Measurements from ENCODE around the gene EML6.
"Not testable (repeated sequence)": the region's sequence is repeated elsewhere in the genome, so short reads cannot be mapped to it uniquely, and the experiment has no call there.

EML6 gene

GRCh38 chr2:54723131-54723995, at the start of gene EML6:
Gene EML6 (plus strand): TSS chr2:54723662. CDS start chr2:54725062, 1,400 bp downstream.
- DNase-seq: peak; percentile 99 to 100

GRCh38 chr2:54675281-54675680, 48.2 kb upstream of the EML6 start:
- no peak for DNase-seq

DNA sequence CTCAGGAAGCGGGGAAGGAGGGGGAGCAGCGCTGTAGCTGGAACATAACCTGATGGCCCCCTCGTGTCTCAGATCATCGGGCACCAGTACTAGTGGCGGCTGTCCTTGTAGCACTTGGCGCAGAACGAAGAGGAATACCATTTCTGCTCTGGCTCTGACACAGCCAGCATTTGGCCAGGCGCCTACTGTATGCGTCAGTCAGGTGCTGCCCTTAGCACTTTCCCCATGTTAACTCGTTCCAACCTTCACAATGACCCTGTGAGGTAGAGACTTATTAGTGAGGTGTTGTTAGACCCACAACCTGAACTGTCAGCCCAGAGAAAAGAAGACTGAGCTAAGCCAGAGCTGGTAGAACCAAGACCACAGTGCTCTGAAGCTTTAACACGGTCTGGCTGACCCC, 47.7 kb upstream of the EML6 start:
- DNase-seq: no peak

GRCh38 chr2:54676656-54677055, 46.8 kb upstream of the EML6 start:
- DNase-seq: no peak

DNA sequence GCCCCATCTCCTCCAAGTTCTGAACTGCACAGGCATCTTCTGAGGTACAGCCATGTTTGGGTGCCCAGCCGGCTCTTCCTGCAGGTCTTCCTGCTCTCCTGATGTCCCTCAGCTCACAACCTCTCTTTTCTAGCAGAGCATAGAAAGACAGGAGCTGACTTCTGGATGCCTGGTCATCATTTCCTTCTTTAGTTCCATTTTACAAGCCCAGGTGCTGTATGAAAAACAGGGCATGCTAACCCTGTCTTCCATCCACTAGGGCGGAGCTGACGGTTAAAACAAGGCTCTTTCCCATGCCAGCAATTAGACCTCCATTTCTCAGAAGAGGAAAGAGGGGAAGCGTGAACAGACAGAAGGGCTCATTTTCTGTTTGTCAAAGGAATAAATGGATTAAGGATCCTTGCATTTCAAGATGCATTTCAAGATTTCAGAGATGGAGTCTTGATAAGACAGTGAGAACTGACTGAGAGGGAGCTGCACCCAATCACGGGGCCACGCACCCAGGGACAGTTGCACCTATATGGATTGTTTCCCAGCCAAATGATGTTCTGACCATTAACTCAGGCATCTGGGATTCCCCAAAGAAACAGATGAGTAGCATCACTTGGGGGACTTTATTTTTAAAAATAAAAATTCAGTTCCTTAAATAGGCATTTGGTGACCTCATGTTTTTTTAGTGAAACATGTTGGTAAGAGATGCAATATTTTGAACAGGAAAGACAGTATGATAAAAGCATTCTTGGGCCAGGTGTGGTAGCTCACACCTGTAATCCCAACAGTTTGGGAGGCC, 45.8 kb upstream of the EML6 start:
- no peak for DNase-seq

- DNase-seq: no peak
Observed at GRCh38 chr2:54678719-54679118, 44.7 kb upstream of the EML6 start.

DNA sequence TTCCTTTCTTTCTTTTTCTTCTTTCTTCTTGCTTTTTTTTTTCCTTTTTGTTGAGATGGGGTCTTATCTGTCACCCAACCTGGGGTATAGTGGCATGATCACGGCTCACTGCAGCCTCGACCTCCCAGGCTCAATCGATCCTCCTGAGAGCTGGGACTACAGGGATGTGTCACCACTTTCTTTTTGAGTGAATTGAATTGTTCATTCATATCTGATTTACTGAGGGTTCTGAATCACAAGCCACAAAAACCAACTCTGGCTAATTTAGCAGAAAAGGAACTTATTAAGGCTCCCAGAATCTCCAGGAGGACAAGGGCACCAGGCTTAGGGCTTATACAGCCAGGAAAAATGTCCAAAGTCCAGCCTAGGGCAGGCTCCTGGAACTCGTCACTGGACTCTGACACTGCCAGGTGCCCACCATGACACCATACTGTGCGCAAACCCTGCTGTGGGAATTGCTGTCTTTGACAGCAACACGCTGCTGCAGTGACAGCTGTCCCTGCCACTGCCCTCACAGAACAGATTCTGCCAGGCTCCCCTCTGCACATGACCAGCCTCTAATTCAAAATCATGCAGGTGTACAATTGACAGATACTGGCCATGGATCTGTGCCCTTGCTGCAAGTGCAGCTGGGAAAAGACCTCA, 42.9 kb upstream of the EML6 start:
- DNase-seq: peak in 1 of 2 experiments; percentile 16

DNA sequence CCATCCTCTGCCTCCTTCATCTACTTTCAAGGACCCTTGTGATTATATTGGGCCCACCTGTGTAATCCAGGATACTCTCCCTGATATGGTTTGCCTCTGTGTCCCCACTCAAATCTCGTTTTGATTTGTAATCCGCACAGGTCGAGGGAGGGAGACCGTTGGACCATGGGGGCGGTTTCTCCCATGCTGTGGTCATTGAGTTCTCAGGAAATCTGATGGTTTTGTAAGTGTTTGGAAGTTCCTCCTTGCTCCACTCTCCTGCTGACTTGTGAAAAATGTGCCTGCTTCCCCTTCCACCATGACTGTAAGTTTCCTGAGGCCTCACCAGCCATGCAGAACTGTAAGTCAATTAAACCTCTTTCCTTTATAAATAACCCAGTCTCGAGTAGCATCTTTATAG, 42.0 kb upstream of the EML6 start:
- DNase-seq: no peak

- no peak for DNase-seq
Observed at GRCh38 chr2:54683596-54683995, 39.9 kb upstream of the EML6 start.

DNA sequence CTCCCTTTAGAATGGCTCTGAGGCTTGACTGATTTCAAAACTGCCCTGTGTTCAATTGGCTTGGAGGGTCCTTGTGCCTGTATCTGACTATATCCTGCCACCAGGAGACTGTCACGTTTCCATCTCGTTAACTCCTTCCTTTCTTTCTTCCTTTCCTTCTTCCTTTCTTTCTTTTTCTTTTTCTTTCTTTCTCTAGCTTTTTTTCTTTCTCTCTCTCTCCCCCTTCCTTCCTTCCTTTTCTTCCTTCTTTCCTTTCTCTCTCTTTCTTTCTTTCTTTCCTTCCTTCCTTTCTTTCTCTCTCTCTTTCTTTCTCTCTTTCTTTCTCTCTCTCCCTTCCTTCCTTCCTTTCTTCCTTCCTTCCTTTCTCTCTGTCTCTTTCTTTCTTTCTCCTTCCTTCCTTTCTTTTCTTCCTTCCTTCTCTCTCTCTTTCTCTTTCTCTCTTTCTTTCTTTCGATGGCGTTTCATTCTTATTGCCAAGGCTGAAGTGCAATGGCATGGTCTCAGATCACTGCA, 38.1 kb upstream of the EML6 start:
- DNase-seq: no peak

DNA sequence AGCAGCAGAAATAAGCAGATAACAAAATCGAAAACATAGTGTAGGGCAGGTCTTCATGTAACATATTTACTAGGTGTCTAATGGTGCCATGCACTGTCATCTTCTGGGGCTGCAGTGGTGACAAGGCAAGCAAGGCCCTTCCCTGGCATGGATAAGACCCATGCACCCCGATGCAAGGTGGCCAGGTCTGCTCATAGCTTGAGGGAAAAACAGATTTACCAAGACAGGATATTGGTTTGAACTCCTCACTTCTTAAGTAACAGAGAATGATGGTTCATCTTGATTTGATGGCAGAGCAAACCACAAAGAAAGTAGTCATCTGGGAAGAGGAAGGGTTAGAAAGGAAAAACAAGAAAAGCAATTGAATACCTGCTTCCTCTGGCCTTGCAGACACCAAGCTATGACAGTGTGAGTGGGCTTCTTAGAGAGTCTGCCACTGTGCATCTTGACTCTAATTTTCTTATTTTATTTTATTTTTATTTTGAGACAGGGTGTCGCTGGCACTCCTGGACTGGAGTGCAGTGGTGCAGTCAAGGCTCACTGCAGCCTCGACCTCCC, 35.8 kb upstream of the EML6 start:
- no peak for DNase-seq

DNA sequence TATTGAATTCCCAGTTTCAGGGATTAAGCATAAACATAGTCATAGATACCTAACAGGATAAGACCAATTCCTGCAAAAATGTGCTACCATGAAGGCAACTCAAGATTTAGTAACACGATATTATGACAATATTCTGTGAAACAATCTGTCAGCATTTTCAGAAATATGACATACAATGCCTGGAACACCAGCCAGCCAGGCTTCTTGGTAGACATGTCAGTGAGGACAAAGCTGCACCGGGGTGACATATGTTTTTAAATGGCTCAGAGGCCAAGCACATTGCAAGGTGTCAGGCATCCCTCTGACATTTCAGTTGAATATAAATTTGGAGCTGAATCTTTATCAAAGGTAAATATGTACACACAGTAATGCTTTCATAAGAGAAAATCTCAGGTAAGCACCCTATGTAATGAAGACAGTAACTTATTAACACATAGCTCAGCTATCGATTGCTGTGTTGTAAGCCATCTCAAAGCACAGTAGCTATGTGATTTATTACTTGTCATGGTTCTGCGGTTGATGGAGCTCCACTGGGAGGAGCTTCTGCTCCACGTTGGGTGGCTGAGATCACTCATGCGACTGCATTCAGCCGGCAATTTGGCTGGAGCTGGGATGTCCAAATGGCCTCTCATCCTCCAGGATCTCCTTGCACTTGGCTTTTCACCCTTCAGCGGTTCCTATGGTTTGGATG, 31.9 kb upstream of the EML6 start:
- no peak for DNase-seq

DNA sequence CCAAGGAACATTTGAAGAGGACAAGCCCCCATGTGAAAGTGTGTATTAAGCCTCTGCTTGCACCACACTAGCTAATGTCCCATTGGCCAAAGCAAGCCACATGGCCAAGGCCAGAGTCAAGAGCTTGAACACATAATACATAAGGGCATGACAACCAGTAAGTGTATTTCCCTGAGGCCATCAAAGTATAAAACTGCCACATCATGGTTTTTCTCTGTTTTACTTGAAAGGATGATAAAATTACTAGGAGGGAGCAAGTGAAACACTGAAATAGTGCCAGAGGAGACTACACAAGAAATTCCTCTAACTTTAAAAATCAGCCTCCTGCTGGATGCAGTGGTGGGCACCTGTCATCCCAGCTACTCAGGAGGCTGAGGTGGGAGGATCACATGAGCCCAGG, 30.9 kb upstream of the EML6 start:
- no peak for DNase-seq

- no peak for DNase-seq
Observed at GRCh38 chr2:54695378-54695777, 28.1 kb upstream of the EML6 start.

DNA sequence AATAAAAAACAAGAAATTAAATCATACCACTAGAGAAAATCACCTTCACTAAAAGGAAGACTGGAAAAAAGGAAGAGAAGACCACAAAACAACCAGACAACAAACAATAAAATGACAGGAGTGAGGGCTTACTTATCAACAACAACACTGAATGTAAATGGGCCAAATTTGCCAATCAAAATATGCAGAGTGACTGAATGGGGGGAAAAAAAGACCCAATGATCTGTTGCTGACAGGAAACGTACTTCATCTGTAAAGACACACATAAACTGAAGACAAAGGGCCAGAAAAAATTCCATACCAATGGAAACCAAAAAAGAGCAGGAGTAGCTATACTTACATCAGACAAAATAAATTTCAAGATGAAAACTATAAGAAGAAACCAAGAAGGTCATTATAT, 25.5 kb upstream of the EML6 start:
- DNase-seq: no peak

- not testable (repeated sequence) for DNase-seq
Observed at GRCh38 chr2:54698926-54699325, 24.5 kb upstream of the EML6 start.

GRCh38 chr2:54699665-54700064, 23.8 kb upstream of the EML6 start:
- no peak for DNase-seq

DNA sequence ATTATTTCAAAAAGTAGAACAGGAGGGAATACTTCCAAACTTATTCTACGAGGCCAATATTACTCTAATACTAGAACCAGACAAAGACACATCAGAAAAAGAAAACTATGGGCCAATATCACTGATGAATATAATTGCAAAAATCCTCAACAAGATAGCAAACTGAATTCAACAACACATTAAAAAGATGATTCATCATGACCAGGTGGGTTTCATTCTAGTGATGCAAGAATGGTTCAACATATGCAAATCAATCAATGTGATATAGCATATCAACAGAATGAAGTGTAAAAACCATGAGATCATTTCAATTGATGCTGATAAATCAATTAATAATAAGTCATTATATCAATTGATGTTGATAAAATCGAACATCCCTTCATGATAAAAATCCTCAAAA, 22.4 kb upstream of the EML6 start:
- DNase-seq: no peak

- DNase-seq: no peak
Observed at GRCh38 chr2:54704238-54704637, 19.2 kb upstream of the EML6 start.

DNA sequence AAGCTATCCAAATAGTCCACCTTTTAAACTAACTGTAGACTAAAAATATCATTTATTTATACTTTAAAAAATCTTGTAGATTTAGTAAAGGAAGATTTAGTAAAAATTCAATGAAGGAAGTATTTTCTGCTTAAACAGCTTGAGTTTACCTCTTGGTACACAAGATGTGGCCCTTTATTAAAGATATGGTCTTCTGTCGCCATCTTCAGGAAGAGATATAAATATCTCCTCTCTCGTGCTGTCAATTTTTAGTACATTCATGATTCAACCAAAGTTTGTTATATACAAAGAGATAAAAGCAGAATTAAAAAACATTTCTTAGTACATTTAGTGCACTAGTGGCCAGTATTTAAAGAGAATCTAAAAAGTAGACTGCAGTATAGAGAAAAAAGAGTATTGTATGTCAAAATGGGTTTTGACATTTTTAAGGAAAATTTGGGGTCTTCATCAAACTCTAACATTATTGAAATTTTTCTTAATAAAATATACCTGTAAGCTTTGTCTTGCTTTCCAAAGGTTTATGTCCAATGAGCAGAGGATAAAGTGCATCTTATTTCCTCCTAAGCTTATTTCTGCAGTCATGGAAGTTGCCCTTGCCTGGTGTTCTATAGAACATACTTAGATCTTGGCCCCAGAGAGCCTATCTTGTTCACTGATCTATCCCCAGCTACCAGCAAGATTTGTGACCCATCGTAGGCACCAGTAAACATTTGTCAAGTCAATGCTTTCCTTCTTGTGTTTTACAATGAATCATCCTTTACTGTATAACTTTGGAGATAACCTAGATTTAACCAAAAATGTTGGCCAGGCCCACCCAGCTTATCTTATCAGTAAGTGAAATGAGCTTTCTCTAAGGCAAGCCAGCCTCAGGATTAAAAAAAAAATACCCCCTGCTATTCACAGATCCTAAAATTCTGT, 18.5 kb upstream of the EML6 start:
- peak; percentile 61 to 65 for DNase-seq

GRCh38 chr2:54706622-54707021, 16.8 kb upstream of the EML6 start:
- no peak for DNase-seq

Measured in NCI-H2081 (cell line).